Colon (tissue), 2 donors: Measurements from ENCODE around the gene DSCAM.

Source experiments
- FAIRE-seq: peaks from 2 replicates; lab custom pipeline; 2012; peaks lifted over from hg19 to GRCh38; lab: Jason Lieb, UNC
- donor health status: control.
- donor health status: control.

The DSCAM gene

GRCh38 chr21:40766381-40766780 is 80.6 kb downstream of the DSCAM start:
- no peak for FAIRE-seq

GRCh38 chr21:40765811-40766210 is 81.1 kb downstream of the DSCAM start:
- FAIRE-seq: no peak

DNA sequence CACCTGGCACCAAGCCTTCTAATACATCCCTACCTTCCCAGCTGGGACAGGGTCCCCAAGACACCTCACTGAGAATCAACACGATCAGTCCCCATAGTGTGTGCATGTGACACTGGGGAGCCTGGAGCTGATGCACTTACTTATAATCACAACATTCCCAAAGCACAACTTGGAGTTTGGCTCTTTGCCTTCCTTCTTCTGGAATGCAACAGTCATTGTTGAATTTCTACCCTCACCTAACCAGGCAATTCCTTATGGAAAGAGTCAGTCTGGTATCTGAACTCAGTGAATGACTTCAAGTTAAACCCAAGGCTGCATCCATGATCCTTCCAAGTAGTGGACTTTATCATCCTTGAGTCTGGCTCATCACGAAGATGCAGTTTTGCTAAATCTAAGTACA is 86.1 kb downstream of the DSCAM start:
- FAIRE-seq: no peak

DNA sequence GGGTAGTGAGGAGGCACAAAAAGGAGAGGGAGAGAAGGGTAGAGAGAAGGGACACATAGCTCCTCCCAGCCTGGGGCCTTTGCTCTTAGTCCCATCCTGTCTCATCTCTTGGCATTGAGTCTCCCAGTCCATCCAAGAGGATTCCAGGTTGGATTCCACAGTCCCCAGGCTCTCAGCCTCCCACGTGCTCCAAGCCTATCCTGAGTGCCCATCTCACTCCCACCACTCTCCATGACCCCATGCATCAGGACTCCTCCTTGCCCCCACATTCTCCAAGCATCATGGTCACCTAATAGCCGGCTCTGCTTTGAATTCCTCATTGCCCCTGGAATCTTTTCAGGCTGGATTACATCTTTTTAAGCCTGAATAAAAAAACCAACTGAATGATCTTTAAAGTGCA is 87.9 kb downstream of the DSCAM start:
- no peak for FAIRE-seq

- no peak for FAIRE-seq
Observed at GRCh38 chr21:40757366-40757765, 89.6 kb downstream of the DSCAM start.

- FAIRE-seq: no peak
Observed at GRCh38 chr21:40754466-40754865, 92.5 kb downstream of the DSCAM start.

DNA sequence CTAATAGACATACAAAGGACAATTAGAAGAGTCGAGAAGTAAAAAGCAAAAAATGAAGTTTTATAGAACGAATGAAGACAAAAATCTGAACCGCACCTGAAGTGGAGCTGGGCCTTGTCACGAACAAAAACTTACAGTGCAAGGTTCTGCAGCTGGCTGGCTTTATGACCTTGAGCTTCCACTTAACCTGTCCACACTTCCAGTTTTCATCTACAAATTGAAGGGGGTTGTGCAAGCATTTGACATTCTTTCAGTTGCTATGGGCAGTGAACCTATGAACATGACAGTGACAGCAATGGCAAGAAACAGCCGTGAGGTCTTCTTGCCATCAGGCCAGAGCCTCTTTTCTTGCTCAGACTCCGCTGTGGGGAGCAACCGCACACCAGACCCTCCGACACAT is 93.2 kb downstream of the DSCAM start:
- no peak for FAIRE-seq

GRCh38 chr21:40752125-40752524 is 94.8 kb downstream of the DSCAM start:
- FAIRE-seq: no peak

- FAIRE-seq: no peak
Observed at GRCh38 chr21:40751221-40751620, 95.7 kb downstream of the DSCAM start.

GRCh38 chr21:40736145-40736544 is 110.8 kb downstream of the DSCAM start:
- FAIRE-seq: no peak

DNA sequence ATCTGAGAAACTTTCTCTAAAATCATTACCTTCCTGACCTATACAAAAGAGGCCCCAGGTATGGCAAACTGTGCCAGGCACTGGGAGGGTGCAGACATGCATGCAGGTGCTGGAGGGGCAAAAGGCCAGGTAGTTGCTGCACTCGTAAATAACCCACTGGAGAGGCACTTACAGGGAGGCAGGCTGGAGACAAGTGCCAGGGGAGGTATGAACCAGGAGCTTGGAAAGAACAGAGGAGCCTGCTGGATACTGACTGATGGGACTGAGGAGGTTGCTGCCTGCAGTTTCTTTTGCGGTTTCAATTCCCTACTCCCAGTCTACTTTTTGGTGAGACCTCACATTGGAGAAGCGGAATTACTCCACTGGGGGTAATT is 113.9 kb downstream of the DSCAM start:
- no peak for FAIRE-seq

DNA sequence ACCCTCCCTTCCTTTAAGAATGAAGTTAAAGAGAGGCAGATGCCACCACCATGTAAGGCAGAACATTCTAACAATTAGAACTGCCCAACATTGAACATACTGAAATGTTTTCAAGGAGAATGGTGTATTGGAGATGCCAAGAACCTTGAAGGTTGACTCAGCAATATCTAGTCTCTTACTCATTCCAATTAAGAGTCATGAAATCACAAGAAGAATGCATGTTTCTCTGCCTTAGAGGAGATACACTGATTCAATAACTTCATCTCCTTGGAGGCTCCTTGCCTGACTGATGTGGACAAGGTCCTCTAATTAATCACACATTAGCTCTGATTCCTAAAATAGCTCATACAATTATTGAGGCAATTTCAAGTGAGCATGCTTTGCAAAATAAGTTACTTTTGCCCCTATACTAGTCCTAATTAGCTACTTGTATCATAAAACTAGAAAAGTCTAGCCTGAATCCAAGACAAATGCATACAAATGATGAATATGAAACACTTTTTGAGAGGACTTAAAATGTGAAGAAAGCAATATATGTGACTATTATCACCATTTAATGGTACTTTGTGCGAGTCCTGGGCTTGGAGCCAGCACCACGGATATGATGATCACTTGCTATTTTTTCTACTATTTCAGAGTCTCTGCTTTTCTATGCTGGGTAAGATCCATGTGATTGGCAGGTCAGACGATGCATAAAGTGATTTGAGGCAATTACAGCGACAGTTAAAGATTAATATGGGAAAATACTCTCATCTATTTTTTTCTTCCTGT is 114.5 kb downstream of the DSCAM start:
- FAIRE-seq: no peak

DNA sequence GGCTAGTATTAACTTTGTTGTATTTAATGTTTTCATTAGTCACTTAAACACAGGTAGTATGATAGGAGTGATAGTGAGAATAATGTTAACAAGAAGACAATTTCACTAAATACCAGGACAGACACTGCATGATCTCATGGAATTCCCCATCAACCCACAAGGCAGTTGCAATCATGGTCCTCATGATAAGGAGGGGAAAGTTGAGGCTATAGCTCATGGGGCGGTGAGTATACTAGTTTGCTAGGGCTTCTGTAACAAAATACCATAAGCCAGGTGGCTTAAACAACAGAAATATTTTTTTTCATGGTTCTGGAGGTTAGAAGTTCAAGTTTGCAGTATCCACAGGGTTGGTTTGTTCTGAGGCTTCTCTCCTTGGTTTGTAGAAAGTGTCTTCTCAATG is 115.8 kb downstream of the DSCAM start:
- FAIRE-seq: no peak

DNA sequence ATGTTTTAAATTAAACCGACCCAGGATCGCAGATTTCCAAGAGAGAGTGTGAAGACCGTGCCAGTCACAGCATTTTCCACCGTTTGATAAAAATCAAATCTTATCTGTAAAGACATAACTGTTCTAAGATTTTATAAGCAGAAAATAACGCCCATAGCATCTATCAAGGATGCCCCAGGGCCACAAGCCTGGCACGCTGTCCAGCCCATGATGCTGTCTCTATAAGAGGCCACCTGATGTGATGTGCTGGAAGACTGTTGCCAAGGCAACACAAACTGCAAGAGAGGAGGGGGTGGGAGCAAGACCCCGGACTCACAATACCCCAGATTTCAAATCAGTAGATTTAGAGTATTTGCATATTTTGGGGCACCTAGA is 116.5 kb downstream of the DSCAM start:
- no peak for FAIRE-seq

- FAIRE-seq: no peak
Observed at GRCh38 chr21:40729761-40730425, 117.1 kb downstream of the DSCAM start.

DNA sequence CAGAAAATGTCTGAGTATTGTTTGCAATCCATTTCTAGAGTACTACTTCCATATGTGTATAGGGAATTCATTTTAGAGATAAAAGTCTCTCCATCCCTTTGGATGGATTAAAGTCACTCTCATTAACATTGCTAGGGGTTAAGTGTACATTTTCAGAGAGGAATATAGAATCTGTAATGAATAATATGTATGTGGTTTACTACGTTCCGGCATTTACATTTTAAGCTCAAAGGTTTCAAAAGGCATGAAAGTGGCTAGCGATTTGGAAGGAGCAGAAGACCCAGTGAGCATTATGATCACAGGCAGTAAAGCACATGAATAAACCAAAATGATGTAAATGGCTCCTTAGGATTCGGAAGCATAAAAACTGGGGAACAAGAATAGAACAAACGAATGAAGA is 123.0 kb downstream of the DSCAM start:
- FAIRE-seq: no peak

- FAIRE-seq: no peak
Observed at GRCh38 chr21:40723317-40723716, 123.6 kb downstream of the DSCAM start.

GRCh38 chr21:40719615-40720014 is 127.3 kb downstream of the DSCAM start:
- no peak for FAIRE-seq

DNA sequence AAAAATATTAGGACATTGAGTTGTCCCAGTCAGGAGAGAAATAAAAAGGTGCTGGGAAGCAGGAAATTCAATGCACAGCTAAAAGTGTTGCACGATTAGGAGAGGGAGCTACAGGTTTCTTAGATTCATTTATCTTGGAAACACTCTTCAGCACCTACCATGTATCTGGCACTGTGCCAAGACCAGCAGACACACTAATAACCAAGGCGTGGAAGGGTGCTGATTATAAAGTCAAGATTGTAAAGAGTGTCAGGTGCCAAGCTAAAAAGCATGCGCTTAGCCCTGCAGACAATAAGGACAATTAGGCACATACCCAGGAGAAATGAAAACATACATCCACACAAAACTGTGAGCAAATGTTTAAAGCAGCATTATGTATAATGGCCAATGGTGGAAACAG is 129.9 kb downstream of the DSCAM start:
- FAIRE-seq: no peak

DNA sequence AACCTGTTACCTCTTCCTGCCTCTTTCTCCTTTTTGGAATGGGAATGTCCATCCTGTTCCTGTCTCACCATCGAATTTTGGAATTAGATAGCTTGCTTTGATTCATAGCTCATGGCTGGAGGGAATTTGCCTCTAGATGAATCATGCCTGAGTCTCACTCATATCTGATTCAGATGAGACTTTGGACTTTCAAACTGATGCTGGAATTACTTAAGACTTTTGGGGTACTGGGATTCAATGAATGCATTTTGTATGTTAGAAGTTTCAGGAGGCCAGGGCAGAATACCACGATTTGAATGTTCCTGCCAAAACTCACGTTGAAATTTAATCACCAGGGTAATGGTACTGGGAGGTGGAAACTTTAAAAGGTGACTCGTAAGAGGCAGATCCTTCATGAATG is 132.4 kb downstream of the DSCAM start:
- no peak for FAIRE-seq

DNA sequence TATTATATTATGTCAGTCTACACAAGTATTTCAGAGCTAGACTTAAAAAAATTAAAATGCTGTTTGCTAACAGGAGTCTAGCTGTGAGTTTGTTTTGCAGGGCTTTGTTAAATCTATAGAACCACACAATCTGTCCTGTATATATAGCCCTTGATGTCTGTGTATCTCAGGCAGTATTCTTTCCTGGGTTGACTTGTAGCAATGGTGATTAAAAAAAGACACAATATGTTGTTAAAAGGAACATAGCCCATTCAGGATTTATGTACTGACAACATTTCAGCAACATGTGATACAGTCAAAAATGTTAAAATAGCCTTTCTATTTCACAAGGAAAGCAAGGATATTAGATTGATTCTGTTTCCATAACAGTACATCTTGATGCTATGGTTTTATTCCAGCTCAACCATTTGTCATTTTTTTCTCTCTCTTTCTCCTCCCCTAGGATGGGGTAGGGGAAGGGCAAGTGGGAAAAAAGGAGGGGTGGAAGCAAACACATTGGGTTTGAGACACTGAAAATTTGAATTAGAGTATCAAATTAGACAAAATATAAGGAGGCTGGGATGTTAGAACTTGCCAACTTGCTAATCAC is 139.2 kb downstream of the DSCAM start:
- no peak for FAIRE-seq

DNA sequence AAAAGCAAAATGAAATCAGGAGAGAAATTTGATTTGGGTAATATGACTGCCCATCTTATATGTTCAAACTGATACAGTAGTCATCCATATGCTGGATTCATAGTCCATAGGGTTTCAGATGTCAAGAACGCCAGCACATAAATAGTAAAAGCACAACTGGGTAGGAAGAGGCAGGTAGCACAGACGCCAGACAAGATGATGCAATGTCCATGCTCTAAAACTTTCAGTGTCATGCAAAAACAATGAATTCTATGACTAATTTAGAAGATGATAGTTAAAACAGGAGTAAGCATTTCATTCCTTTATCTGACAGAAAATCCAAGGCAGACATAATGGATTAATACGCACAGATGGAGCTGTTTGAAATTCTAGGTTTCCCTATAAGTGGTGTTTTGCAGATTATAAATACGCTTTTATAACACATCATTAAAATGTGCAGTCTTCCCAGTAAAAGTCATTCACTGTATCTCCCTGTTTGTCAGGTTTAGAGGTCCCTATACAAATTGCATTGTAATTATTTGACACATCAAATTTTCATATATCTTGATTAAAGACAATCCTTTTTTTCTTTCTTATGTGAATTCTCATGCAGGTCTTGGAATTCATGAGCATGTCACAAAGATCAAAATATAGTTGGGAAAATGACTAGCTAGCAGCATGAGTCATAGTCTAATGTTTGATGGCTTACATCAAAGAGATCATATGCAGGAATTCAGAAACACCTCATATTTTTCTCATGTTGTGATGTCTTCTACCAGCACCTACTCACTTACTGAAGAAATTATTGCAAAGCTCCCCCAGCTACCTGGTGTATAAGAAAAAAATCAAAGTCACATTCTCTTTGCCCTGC is 139.9 kb downstream of the DSCAM start:
- FAIRE-seq: no peak

GRCh38 chr21:40706176-40706575 is 140.8 kb downstream of the DSCAM start:
- FAIRE-seq: no peak
